GM12891 (cell line): ENCODE results near the gene SLC15A1.

Source experiments
- PAX5 ChIP-seq: IDR thresholded peaks from 2 replicates; pipeline ENCODE4 v1.6.1; 2011; ENCODE audit warnings: low read length, moderate library complexity, mild to moderate bottlenecking; ENCODE audit not compliant: insufficient read depth, severe bottlenecking
- POLR2A ChIP-seq: IDR thresholded peaks from 2 replicates; pipeline ENCODE4 v1.6.1; 2011; ENCODE audit warnings: low read depth, low read length, control low read depth
- POLR2AphosphoS5 ChIP-seq: IDR thresholded peaks from 2 replicates; pipeline ENCODE4 v1.6.1; 2011; ENCODE audit warnings: low read depth, low read length, control low read depth
- SPI1 ChIP-seq: IDR thresholded peaks from 2 replicates; pipeline ENCODE4 v1.6.1; 2011; ENCODE audit warnings: low read depth, low read length, control low read depth
- TAF1 ChIP-seq: IDR thresholded peaks from 2 replicates; pipeline ENCODE4 v1.6.1; 2011; ENCODE audit warnings: low read depth, low read length, control low read depth

DNA sequence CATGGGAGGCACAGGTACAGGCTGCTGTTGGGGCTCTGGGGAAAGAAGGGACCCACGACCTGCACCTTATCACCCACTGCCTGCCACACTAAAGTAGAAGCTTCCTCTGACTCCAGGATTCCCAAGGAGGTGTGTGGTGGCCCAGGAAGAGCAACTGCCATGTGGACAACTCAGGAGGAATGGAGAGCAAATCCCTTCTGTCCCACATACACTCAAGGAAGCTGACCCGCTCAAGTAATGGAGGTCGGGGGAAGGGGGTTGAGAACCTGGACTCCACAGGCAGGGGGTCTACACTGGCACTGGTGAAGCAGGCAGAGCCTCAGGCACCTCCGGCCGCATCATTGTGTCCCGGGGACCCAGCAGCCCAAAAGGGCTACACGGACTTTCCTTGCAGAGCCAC, 29.4 kb upstream of the SLC15A1 start:
- TF ChIP-seq SPI1 (no peak), PAX5 (no peak), TAF1 (no peak), POLR2A (no peak), POLR2AphosphoS5 (no peak)
